GM19099 (cell line): ENCODE measurements around the gene KCTD1.

Source experiments
- POLR2A ChIP-seq: IDR thresholded peaks from 3 replicates; pipeline ENCODE4 v1.6.1; 2011; ENCODE audit warnings: low read depth; ENCODE audit not compliant: insufficient read length; ENCODE audit errors: extremely low read depth

The KCTD1 gene

GRCh38 chr18:26488417-26489009 lies 59.8 kb downstream of the KCTD1 start:
- no peak for TF ChIP-seq POLR2A

GRCh38 chr18:26487437-26487836 lies 60.9 kb downstream of the KCTD1 start:
- no peak for TF ChIP-seq POLR2A

- TF ChIP-seq POLR2A: no peak
Measured at GRCh38 chr18:26483633-26484032, 64.7 kb downstream of the KCTD1 start.

GRCh38 chr18:26482569-26482968 lies 65.8 kb downstream of the KCTD1 start:
- TF ChIP-seq POLR2A: no peak

GRCh38 chr18:26480897-26481795 lies 67.2 kb downstream of the KCTD1 start:
- no peak for TF ChIP-seq POLR2A

- TF ChIP-seq POLR2A: no peak
Measured at GRCh38 chr18:26479681-26480079, 68.7 kb downstream of the KCTD1 start.

- no peak for TF ChIP-seq POLR2A
Measured at GRCh38 chr18:26479065-26479680, 69.2 kb downstream of the KCTD1 start.

- TF ChIP-seq POLR2A: no peak
Measured at GRCh38 chr18:26477828-26478466, 70.4 kb downstream of the KCTD1 start.

GRCh38 chr18:26476697-26477096 lies 71.7 kb downstream of the KCTD1 start:
- no peak for TF ChIP-seq POLR2A

- no peak for TF ChIP-seq POLR2A
Measured at GRCh38 chr18:26474542-26474941, 73.8 kb downstream of the KCTD1 start.

GRCh38 chr18:26473672-26474071 lies 74.7 kb downstream of the KCTD1 start:
- TF ChIP-seq POLR2A: no peak

- TF ChIP-seq POLR2A: no peak
Measured at GRCh38 chr18:26471826-26472225, 76.5 kb downstream of the KCTD1 start.

- TF ChIP-seq POLR2A: no peak
Measured at GRCh38 chr18:26471027-26471426, 77.3 kb downstream of the KCTD1 start.

GRCh38 chr18:26470011-26470637 lies 78.2 kb downstream of the KCTD1 start:
- TF ChIP-seq POLR2A: no peak

GRCh38 chr18:26468931-26469340 lies 79.4 kb downstream of the KCTD1 start:
- TF ChIP-seq POLR2A: no peak
